ENCODE data around the gene ECHS1. TPM values are rescaled to one million over a fixed set of nuclear protein-coding genes. Genes with fewer than 3 reads are reported as not detected.

ECHS1 gene
- total RNA-seq, 1 experiment from 2014 or later, result 90.7 TPM

- ChIA-PET CTCF (no interaction called here), POLR2A (ENCODE audit: unreplicated experiment) (interaction anchor here (0.5 kb wide), 1 partner anchor 124 kb away, joined by 3 read pairs; no protein-coding TSS in a partner anchor)
- H2AFZ ChIP-seq, result no peak overlapping the region
- H3K9me3 ChIP-seq (ENCODE audit: insufficient read depth, low read depth), result no peaks in the 10 kb centered on the region
- H3K9me2 ChIP-seq (ENCODE audit: insufficient read depth), result no peaks in the 10 kb centered on the region
- no peaks in the 10 kb centered on the region for H3K36me3 ChIP-seq (ENCODE audit: low read depth)
- H3K4me2 ChIP-seq, result no peak overlapping the region
- DNase-seq, result no peak
- no peak overlapping the region for H3K4me3 ChIP-seq
- no peak overlapping the region for H3K27ac ChIP-seq
- H3K4me1 ChIP-seq (replicated peaks; ENCODE audit: insufficient read depth), result 0 out of 2 replicates have a peak, but pooled peaks cover 4% of the 10 kb centered on the region
- H3K79me2 ChIP-seq (ENCODE audit: low read depth), result peaks cover 27% of the 10 kb centered on the region
- no TSS peak for BruUV-seq (replicated peaks)
- no peaks in the 10 kb centered on the region for H4K20me1 ChIP-seq (ENCODE audit: insufficient read depth)
- H3F3A ChIP-seq (ENCODE audit: insufficient read depth, low read depth), result no peaks in the 10 kb centered on the region
- intact Hi-C loops (cut with micrococcal nuclease; ENCODE audit: unreplicated experiment), result loop anchor here (10.0 kb wide), 1 partner anchor 74 kb away; no protein-coding TSS in a partner anchor
- no peaks in the 10 kb centered on the region for H3K27me3 ChIP-seq (ENCODE audit: insufficient read depth, low read depth)
- TF ChIP-seq EZH2 (IDR thresholded peaks at IDR 0.05; ENCODE audit: low read depth) (no peak), CTCF (conservative IDR thresholded peaks at IDR 0.05) (no peak)
Observed at GRCh38 chr10:133399123-133399601, 26.0 kb upstream of the ECHS1 start.

- Histone ChIP-seq H3K4me3 (no peak overlapping the region), H3K4me1 (replicated peaks; ENCODE audit: insufficient read depth) (peaks cover 7% of the 10 kb centered on the region; the same call in 1 of the 2 replicates), H4K20me1 (ENCODE audit: insufficient read depth) (no peaks in the 10 kb centered on the region), H2AFZ (no peak overlapping the region), H3K79me2 (ENCODE audit: low read depth) (peaks cover 27% of the 10 kb centered on the region), H3K27me3 (ENCODE audit: insufficient read depth, low read depth) (no peaks in the 10 kb centered on the region), H3K4me2 (no peak overlapping the region), H3K9me2 (ENCODE audit: insufficient read depth) (no peaks in the 10 kb centered on the region), H3K9me3 (ENCODE audit: insufficient read depth, low read depth) (no peaks in the 10 kb centered on the region), H3K27ac (no peak overlapping the region), H3K36me3 (ENCODE audit: low read depth) (no peaks in the 10 kb centered on the region), H3F3A (ENCODE audit: insufficient read depth, low read depth) (peaks cover 4% of the 10 kb centered on the region; the same call in 1 of the 2 replicates)
- ChIA-PET CTCF (no interaction called here), POLR2A (ENCODE audit: unreplicated experiment) (no interaction called here)
- no peak for DNase-seq
- TF ChIP-seq EZH2 (IDR thresholded peaks at IDR 0.05; ENCODE audit: low read depth) (no peak), CTCF (conservative IDR thresholded peaks at IDR 0.05) (no peak)
- intact Hi-C loops (cut with micrococcal nuclease; ENCODE audit: unreplicated experiment), result loop anchor here (10.0 kb wide), 1 partner anchor 73 kb away; no protein-coding TSS in a partner anchor
- no TSS peak for BruUV-seq (replicated peaks)
Observed at GRCh38 chr10:133397938-133398337, 24.8 kb upstream of the ECHS1 start.

GRCh38 chr10:133396035-133396624 is 23.0 kb upstream of the ECHS1 start:
- no peak overlapping the region for H2AFZ ChIP-seq
- intact Hi-C loops (cut with micrococcal nuclease; ENCODE audit: unreplicated experiment), result loop anchor here (10.0 kb wide), 1 partner anchor 71 kb away; no protein-coding TSS in a partner anchor
- H4K20me1 ChIP-seq (ENCODE audit: insufficient read depth), result no peaks in the 10 kb centered on the region
- DNase-seq, result no peak
- H3K4me3 ChIP-seq, result no peak overlapping the region
- ChIA-PET POLR2A (ENCODE audit: unreplicated experiment) (no interaction called here), CTCF (no interaction called here)
- no peaks in the 10 kb centered on the region for H3K27me3 ChIP-seq (ENCODE audit: insufficient read depth, low read depth)
- H3K79me2 ChIP-seq (ENCODE audit: low read depth), result peaks cover 27% of the 10 kb centered on the region
- H3K27ac ChIP-seq, result no peak overlapping the region
- TF ChIP-seq CTCF (conservative IDR thresholded peaks at IDR 0.05), result no peak
- no peak for TF ChIP-seq EZH2 (IDR thresholded peaks at IDR 0.05; ENCODE audit: low read depth)
- BruUV-seq (replicated peaks), result no TSS peak
- H3K9me2 ChIP-seq (ENCODE audit: insufficient read depth), result no peaks in the 10 kb centered on the region
- H3K9me3 ChIP-seq (ENCODE audit: insufficient read depth, low read depth), result no peaks in the 10 kb centered on the region
- H3F3A ChIP-seq (ENCODE audit: insufficient read depth, low read depth), result peaks cover 5% of the 10 kb centered on the region; the same call in 1 of the 2 replicates
- no peaks in the 10 kb centered on the region for H3K36me3 ChIP-seq (ENCODE audit: low read depth)
- H3K4me2 ChIP-seq, result no peak overlapping the region
- H3K4me1 ChIP-seq (replicated peaks; ENCODE audit: insufficient read depth), result peaks cover 7% of the 10 kb centered on the region; the same call in 1 of the 2 replicates
